Measurements from ENCODE around the gene HRH1. TPM values are rescaled to one million over a fixed set of nuclear protein-coding genes. Genes with fewer than 3 reads are reported as not detected.
"Not testable (repeated sequence)": the region's sequence is repeated elsewhere in the genome, so short reads cannot be mapped to it uniquely, and the experiment has no call there.

HRH1 gene
- total and polyA plus RNA-seq, 4 donors = 10.4 to 21.3 (median 15.1) TPM

DNA sequence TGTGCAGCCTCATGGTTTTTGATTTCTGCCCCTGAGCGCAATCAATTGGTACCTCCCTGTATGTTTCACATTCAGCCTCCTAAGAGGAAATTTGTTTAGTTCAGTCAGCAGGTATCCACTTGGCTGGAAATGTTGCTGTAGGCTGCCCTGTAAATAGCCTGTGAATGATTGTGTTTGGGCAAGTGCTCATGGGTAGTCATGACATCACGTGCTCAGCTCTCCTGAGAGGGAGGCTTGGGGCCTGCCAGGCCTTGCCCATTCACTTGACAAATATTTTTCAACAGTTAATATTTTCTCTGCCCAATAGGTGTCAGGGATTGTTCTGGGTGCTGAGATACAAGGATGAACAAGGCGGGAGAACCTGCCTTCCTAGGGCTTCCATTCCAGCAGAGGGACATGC is 13.3 kb downstream of the HRH1 start:
- DNase-seq (ENCODE audit: low read depth in 4 of 6, low spot score in 6 of 6) = no peak
- 90% methylated on average over 1 of the region's 3 CpGs for WGBS (ENCODE audit: insufficient coverage)
- Histone ChIP-seq H3K27me3 (ENCODE audit: control insufficient read depth, insufficient read depth, low read length) (no peaks in the 10 kb centered on the region), H3K27ac (ENCODE audit: low read depth, low read length) (no peak overlapping the region), H3K9me3 (ENCODE audit: control insufficient read depth, insufficient read depth, low read length) (no peaks in the 10 kb centered on the region), H3K4me1 (ENCODE audit: control insufficient read depth, insufficient read depth, low read length) (peaks cover 53% of the 10 kb centered on the region), H3K4me3 (ENCODE audit: low read depth, low read length) (no peak overlapping the region), H3K36me3 (ENCODE audit: control insufficient read depth, insufficient read depth, low read length) (no peaks in the 10 kb centered on the region)

DNA sequence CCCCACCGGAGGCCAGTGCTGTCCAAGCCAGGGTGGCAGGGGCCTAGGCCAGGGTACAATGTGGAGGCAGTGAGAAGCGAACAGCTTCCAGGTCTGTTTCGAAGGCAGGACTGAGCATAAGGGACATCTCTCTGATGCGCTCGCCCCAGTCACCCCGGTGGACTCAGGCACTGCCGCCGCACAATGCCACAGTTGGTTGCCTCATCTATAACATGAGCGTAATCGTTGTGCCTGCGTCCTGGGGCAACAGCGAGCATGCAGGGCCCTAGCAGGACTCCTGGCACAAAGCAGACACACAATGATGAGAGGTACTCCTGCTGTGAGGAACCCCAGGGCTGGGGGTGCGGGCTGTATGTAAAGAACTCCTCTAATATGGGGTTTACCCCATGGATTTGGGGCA is 14.1 kb downstream of the HRH1 start:
- DNase-seq (ENCODE audit: low read depth in 4 of 6, low spot score in 6 of 6) = no peak
- no peaks in the 10 kb centered on the region for H3K27me3 ChIP-seq (ENCODE audit: control insufficient read depth, insufficient read depth, low read length)
- H3K27ac ChIP-seq (ENCODE audit: low read depth, low read length) = no peak overlapping the region
- H3K9me3 ChIP-seq (ENCODE audit: control insufficient read depth, insufficient read depth, low read length) = no peaks in the 10 kb centered on the region
- H3K4me1 ChIP-seq (ENCODE audit: control insufficient read depth, insufficient read depth, low read length) = peaks cover 49% of the 10 kb centered on the region
- H3K4me3 ChIP-seq (ENCODE audit: low read depth, low read length) = no peak overlapping the region
- no peaks in the 10 kb centered on the region for H3K36me3 ChIP-seq (ENCODE audit: control insufficient read depth, insufficient read depth, low read length)
- WGBS (ENCODE audit: insufficient coverage) = 63% methylated on average over 13 of the region's 13 CpGs

DNA sequence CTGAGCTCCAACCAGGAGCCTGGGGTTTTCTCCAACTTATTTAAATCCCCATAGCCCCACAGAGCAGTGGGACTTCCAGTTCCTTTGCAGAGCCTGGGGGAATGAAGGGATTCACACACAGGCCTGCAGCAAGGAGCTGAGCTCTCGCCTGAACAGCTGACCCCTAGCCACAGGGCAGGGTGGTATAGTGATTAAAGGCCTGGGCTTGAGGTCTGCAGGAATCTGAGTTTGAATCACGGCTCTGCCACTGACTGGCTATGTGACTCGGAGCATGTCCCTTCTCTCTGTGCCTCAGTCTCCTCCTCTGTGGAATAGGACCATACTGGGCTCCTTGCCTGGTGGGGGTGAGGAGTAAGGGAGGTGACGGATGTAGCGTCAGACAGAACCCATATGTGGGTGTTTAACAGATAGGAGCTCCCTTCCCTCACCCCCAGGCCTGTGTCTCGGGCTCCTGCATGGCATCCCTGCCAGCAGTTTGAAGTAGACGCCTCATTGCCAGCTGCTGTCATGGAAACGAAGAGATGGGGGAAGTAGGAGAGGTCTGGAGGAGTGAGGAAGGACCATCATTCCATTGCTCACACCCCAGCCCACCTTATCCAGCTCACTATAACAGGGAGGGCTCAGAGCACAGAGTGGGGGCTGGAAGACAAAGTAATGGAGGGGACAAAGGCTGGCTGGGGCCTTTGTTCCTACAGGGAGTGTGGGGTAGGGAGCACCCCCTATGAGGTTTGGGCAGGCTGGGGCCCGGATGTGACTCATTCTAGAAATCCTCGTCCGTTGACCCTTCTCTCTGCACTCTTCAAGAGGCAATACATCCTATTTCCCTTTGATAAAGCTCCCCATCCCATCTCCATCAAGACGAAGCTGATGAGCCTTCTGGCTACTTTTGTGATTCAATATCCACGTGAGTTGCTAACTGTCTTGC is 14.8 kb downstream of the HRH1 start:
- H3K9me3 ChIP-seq (ENCODE audit: control insufficient read depth, insufficient read depth, low read length) = no peaks in the 10 kb centered on the region
- peaks cover 44% of the 10 kb centered on the region for H3K4me1 ChIP-seq (ENCODE audit: control insufficient read depth, insufficient read depth, low read length)
- no peaks in the 10 kb centered on the region for H3K27me3 ChIP-seq (ENCODE audit: control insufficient read depth, insufficient read depth, low read length)
- DNase-seq (ENCODE audit: low read depth in 4 of 6, low spot score in 6 of 6) = peak in 2 of 6 donors; percentile 40 to 73
- WGBS (ENCODE audit: insufficient coverage) = 80% methylated on average over 8 of the region's 13 CpGs
- no peak overlapping the region for H3K4me3 ChIP-seq (ENCODE audit: low read depth, low read length)
- no peaks in the 10 kb centered on the region for H3K36me3 ChIP-seq (ENCODE audit: control insufficient read depth, insufficient read depth, low read length)
- H3K27ac ChIP-seq (ENCODE audit: low read depth, low read length) = no peak overlapping the region

DNA sequence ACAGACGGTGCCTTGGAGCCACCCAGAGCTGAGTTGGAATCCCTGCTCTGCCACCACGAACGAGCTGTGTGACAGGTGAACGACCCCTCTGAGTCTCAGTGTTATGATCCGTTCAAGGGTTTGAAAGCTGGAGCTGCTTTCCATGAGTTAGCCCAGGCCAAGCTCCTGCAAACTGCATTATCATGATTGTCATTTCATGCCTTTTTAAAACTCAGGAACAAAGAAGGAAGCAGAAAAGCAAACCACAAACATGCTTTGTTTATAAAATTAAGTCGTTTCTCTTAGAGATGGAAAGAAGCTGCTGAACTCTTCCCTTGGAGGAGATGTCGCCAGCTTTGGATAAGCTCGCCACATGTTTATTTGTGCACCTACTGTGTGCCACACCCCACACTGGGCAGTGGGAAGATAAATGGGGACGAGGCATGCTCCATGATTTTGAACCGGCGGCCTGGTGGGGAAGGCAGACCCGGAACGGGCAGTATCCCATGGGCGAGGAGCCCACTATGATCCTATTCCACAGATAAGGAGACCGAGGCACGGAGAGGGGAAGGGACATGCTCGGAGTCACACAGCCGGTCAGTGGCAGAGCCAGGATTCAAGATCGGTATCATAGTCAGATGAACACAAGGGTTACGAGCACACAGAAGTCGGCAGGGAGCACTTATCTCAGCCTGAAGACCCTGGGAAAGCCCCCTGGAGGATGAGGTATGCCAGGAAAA is 15.9 kb downstream of the HRH1 start:
- DNase-seq (ENCODE audit: low read depth in 4 of 6, low spot score in 6 of 6) = no peak
- no peaks in the 10 kb centered on the region for H3K36me3 ChIP-seq (ENCODE audit: control insufficient read depth, insufficient read depth, low read length)
- peaks cover 39% of the 10 kb centered on the region for H3K4me1 ChIP-seq (ENCODE audit: control insufficient read depth, insufficient read depth, low read length)
- H3K27ac ChIP-seq (ENCODE audit: low read depth, low read length) = no peak overlapping the region
- 83% methylated on average over 20 of the region's 21 CpGs for WGBS (ENCODE audit: insufficient coverage)
- H3K4me3 ChIP-seq (ENCODE audit: low read depth, low read length) = no peak overlapping the region
- H3K9me3 ChIP-seq (ENCODE audit: control insufficient read depth, insufficient read depth, low read length) = no peaks in the 10 kb centered on the region
- no peaks in the 10 kb centered on the region for H3K27me3 ChIP-seq (ENCODE audit: control insufficient read depth, insufficient read depth, low read length)

DNA sequence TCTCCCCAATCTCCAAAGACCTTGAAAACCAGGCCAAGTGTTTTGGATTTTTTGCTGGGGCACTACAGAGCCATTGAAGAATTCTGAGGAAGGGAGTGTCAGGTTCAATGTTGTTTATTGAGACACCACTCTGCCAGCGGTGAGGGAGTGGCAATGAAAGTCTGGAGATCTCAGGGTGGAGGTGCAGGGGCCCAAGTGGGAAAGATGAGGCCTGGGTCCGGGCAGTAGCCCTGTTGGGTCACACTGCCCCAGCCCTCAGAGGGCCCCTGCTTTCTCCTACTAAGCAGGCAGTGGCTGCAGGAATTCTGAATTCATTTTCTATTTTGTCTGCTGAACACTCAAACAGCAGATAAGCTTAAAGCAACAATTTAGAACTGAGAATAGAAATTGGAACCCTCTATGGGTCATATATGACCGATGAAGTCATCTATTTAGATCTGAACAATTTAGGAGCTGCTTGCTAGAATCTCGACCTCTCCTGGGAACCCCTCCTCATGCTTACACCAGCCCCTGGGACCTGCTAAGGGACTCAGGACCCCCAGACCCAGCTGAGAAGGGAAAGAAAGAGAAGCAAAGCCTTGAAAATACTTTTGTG is 17.9 kb downstream of the HRH1 start:
- no peak for DNase-seq (ENCODE audit: low read depth in 4 of 6, low spot score in 6 of 6)
- Histone ChIP-seq H3K36me3 (ENCODE audit: control insufficient read depth, insufficient read depth, low read length) (no peaks in the 10 kb centered on the region), H3K4me3 (ENCODE audit: low read depth, low read length) (no peak overlapping the region), H3K27me3 (ENCODE audit: control insufficient read depth, insufficient read depth, low read length) (no peaks in the 10 kb centered on the region), H3K27ac (ENCODE audit: low read depth, low read length) (no peak overlapping the region), H3K9me3 (ENCODE audit: control insufficient read depth, insufficient read depth, low read length) (no peaks in the 10 kb centered on the region), H3K4me1 (ENCODE audit: control insufficient read depth, insufficient read depth, low read length) (peaks cover 24% of the 10 kb centered on the region)
- 94% methylated on average over 2 of the region's 4 CpGs for WGBS (ENCODE audit: insufficient coverage)

DNA sequence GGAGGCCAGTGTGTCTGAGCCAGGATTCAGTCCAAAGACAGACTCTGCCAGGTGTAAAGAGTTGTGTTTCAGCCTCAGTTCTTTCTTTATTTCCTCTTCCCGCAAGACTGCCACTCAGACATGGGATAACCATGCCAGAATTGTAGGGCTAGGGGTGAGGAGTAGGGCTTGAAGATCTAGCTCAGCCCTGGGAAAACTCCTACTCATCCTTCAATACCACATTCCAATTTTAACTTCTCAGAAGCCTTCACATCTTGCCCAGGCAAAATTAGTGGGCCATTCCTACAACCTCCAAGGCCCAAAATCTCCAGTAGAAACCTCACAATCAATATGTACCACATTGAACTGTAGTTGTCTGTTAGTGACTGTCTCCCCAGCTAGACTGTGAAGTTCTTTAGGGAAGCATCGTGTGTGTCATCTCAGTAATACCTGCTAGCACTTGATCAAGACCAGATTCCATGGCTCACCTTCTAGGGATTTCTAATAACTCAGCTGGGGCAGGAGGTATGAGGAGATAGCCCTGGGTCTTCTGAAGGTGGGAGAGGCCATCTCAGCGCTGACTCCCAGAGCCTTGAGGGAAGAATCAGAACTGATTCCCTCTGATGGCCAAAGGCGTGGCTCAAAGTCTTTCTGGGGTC is 19.7 kb downstream of the HRH1 start:
- H3K9me3 ChIP-seq (ENCODE audit: control insufficient read depth, insufficient read depth, low read length) = no peaks in the 10 kb centered on the region
- peaks cover 2% of the 10 kb centered on the region for H3K36me3 ChIP-seq (ENCODE audit: control insufficient read depth, insufficient read depth, low read length)
- peaks cover 10% of the 10 kb centered on the region for H3K4me1 ChIP-seq (ENCODE audit: control insufficient read depth, insufficient read depth, low read length)
- no peak overlapping the region for H3K27ac ChIP-seq (ENCODE audit: low read depth, low read length)
- H3K27me3 ChIP-seq (ENCODE audit: control insufficient read depth, insufficient read depth, low read length) = no peaks in the 10 kb centered on the region
- H3K4me3 ChIP-seq (ENCODE audit: low read depth, low read length) = no peak overlapping the region
- no peak for DNase-seq (ENCODE audit: low read depth in 4 of 6, low spot score in 6 of 6)
- 96% methylated on average over 3 of the region's 4 CpGs for WGBS (ENCODE audit: insufficient coverage)

DNA sequence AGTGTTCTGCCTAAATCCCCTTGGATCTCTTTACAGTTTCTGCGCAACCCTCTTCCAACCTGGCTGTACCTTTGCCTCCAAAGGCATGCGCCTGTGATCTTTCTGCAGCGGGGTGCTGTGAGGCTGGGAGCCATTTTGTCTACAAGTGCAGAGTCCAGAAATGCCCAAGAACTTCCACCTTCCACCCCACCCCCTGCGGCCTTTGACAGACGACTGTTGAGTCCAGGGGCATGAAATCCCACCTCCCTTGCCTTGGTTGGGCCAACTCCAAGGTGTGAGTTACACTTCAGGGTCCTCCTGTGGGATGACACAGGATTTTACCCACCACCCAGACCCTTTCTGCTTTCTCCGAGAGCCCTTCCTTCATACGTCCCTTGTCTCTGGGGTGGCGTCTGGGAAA is 24.1 kb downstream of the HRH1 start:
- H3K36me3 ChIP-seq (ENCODE audit: control insufficient read depth, insufficient read depth, low read length) = peaks cover 2% of the 10 kb centered on the region
- 90% methylated on average over 5 of the region's 8 CpGs for WGBS (ENCODE audit: insufficient coverage)
- H3K27ac ChIP-seq (ENCODE audit: low read depth, low read length) = no peak overlapping the region
- no peaks in the 10 kb centered on the region for H3K27me3 ChIP-seq (ENCODE audit: control insufficient read depth, insufficient read depth, low read length)
- H3K4me1 ChIP-seq (ENCODE audit: control insufficient read depth, insufficient read depth, low read length) = peaks cover 5% of the 10 kb centered on the region
- DNase-seq (ENCODE audit: low read depth in 4 of 6, low spot score in 6 of 6) = no peak
- no peaks in the 10 kb centered on the region for H3K9me3 ChIP-seq (ENCODE audit: control insufficient read depth, insufficient read depth, low read length)
- no peak overlapping the region for H3K4me3 ChIP-seq (ENCODE audit: low read depth, low read length)

DNA sequence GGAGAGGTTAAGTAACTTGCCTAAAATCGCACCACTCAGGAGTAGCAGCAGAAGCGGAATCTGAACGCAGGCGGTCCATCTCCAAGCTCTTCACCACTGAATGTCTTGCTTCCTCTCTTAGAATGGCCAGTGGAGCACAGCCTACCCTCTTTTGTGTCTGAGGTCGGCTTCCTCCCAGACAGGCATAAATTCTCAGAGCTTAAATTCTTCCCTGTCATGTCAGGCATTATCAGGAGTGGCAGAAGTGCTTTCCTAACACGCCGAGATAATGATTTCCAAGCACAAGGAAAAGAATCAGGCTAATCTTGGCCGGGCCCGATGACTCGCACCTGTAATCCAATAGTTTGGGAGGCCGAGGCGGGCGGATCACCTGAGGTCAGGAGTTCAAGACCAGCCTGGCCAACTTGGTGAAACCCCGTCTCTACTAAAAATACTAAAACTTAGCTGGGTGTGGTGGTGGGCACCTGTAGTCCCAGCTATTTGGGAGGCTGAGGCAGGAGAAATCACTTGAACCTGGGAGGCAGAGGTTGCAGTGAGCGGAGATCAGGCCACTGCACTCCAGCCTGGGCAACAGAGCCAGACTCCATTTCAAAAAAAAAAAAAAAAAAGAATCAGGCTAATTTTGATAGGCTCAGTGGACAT is 30.2 kb downstream of the HRH1 start:
- DNase-seq (ENCODE audit: low read depth in 4 of 6, low spot score in 6 of 6); H3K27ac ChIP-seq (ENCODE audit: low read depth, low read length); H3K27me3 ChIP-seq (ENCODE audit: control insufficient read depth, insufficient read depth, low read length); H3K4me3 ChIP-seq (ENCODE audit: low read depth, low read length); H3K9me3 ChIP-seq (ENCODE audit: control insufficient read depth, insufficient read depth, low read length); H3K36me3 ChIP-seq (ENCODE audit: control insufficient read depth, insufficient read depth, low read length): not testable (repeated sequence)
- H3K4me1 ChIP-seq (ENCODE audit: control insufficient read depth, insufficient read depth, low read length) = peaks cover 17% of the 10 kb centered on the region
- WGBS (ENCODE audit: insufficient coverage) = 52% methylated on average over 10 of the region's 15 CpGs

DNA sequence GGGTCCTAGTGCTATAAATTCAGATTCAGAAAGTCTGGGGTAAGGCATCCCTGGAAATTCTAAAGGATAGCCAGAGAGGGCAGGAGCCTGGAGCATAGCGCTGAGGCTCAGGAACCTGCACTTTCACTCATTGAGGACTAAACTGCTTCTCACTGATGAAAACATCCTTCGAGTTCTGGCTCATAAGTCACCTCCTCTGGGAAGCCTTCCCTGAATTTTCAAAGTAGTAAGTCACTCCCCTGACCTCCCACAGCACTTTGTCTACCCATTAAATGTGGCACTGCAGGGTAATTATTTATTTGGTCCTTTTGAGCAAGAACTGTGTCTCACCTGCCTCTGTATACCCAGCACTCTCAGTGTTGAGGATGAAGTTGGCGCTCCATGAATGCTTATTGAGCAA is 30.9 kb downstream of the HRH1 start:
- H3K9me3 ChIP-seq (ENCODE audit: control insufficient read depth, insufficient read depth, low read length) = no peaks in the 10 kb centered on the region

More for the DNA sequence above, 30.9 kb downstream of the HRH1 start:
- Histone ChIP-seq H3K27me3 (ENCODE audit: control insufficient read depth, insufficient read depth, low read length) (no peaks in the 10 kb centered on the region), H3K36me3 (ENCODE audit: control insufficient read depth, insufficient read depth, low read length) (no peaks in the 10 kb centered on the region), H3K27ac (ENCODE audit: low read depth, low read length) (no peak overlapping the region), H3K4me3 (ENCODE audit: low read depth, low read length) (no peak overlapping the region), H3K4me1 (ENCODE audit: control insufficient read depth, insufficient read depth, low read length) (peaks cover 17% of the 10 kb centered on the region)
- DNase-seq (ENCODE audit: low read depth in 4 of 6, low spot score in 6 of 6) = no peak
- WGBS (ENCODE audit: insufficient coverage) = 73% methylated on average over 2 of the region's 3 CpGs
